ENCODE measurements around the gene CPVL.

DNA sequence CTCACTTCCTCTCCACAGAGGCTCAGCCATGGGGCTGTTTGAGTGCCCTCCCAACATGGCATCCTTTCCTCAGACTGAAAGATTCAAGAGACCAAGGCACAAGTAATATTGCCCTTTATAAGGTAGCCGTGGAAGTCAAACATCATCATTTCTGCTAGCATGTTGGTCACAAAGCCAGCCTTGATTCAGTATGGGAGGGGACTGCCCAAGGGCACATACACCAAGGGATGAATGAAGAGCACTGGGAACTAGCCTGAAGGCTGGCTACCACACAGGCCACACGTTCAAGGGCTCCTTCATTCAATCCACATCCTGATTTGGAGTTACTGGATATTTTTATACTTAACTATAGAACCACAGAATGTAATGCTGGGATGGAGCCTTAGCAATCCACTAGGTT lies 39.3 kb downstream of the CPVL start:
- TF ChIP-seq, protein P1, sequence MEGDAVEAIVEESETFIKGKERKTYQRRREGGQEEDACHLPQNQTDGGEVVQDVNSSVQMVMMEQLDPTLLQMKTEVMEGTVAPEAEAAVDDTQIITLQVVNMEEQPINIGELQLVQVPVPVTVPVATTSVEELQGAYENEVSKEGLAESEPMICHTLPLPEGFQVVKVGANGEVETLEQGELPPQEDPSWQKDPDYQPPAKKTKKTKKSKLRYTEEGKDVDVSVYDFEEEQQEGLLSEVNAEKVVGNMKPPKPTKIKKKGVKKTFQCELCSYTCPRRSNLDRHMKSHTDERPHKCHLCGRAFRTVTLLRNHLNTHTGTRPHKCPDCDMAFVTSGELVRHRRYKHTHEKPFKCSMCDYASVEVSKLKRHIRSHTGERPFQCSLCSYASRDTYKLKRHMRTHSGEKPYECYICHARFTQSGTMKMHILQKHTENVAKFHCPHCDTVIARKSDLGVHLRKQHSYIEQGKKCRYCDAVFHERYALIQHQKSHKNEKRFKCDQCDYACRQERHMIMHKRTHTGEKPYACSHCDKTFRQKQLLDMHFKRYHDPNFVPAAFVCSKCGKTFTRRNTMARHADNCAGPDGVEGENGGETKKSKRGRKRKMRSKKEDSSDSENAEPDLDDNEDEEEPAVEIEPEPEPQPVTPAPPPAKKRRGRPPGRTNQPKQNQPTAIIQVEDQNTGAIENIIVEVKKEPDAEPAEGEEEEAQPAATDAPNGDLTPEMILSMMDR (IDR thresholded peaks at IDR 0.05 in 2 of 3, conservative IDR thresholded peaks at IDR 0.05 in 1 of 3; ENCODE audit: borderline replicate concordance in 1 of 3, insufficient read depth in 1 of 3, low read depth in 2 of 3, low read length in 2 of 3) = no peak
- no peak for TF ChIP-seq POLR2AphosphoS5 (IDR thresholded peaks at IDR 0.05; ENCODE audit: low read depth, low read length)
- TF ChIP-seq REST (IDR thresholded peaks at IDR 0.05; ENCODE audit: low read depth) = no peak
- TF ChIP-seq YY1 (IDR thresholded peaks at IDR 0.05; ENCODE audit: extremely low read depth, insufficient replicate concordance, low read depth, low read length) = no peak
- no peak for TF ChIP-seq EZH2 (IDR thresholded peaks at IDR 0.05)
- no peak for TF ChIP-seq RAD21 (IDR thresholded peaks at IDR 0.05; ENCODE audit: low read depth)
- TF ChIP-seq SIN3A (IDR thresholded peaks at IDR 0.05; ENCODE audit: low read depth) = no peak
- TF ChIP-seq EGR1 (IDR thresholded peaks at IDR 0.05; ENCODE audit: low read depth) = no peak
- no peak for TF ChIP-seq POLR2A (IDR thresholded peaks at IDR 0.05; ENCODE audit: borderline replicate concordance, extremely low read depth, insufficient read depth, insufficient read length)
- TF ChIP-seq EZH2phosphoT487 (IDR thresholded peaks at IDR 0.05; ENCODE audit: borderline replicate concordance) = no peak
- TF ChIP-seq SRF (IDR thresholded peaks at IDR 0.05; ENCODE audit: low read depth) = no peak
- TF ChIP-seq TCF7L2 (IDR thresholded peaks at IDR 0.05; ENCODE audit: borderline replicate concordance, extremely low read depth, insufficient read depth, insufficient read length) = no peak
- TF ChIP-seq ELF1 (IDR thresholded peaks at IDR 0.05; ENCODE audit: borderline replicate concordance, low read depth) = no peak
- TF ChIP-seq JUND (IDR thresholded peaks at IDR 0.05) = no peak
